CD4-positive, alpha-beta T cell treated with Interleukin-6 at 100 ng/mL for 8 hours (primary cell): ENCODE results near the gene TMEM150A.
"Not testable (repeated sequence)": the region's sequence is repeated elsewhere in the genome, so short reads cannot be mapped to it uniquely, and the experiment has no call there.

ENCODE experiments used
- DNase-seq: peaks from one replicate; pipeline ENCODE4 v3.0.0-alpha.2; 2020; ENCODE audit warnings: mixed read lengths, low spot score

Gene TMEM150A

GRCh38 chr2:85593023-85593422 is 9.5 kb downstream of the TMEM150A start:
- DNase-seq: no peak

GRCh38 chr2:85592299-85592698 is 10.2 kb downstream of the TMEM150A start:
- DNase-seq: not testable (repeated sequence)

GRCh38 chr2:85591563-85591962 is 10.9 kb downstream of the TMEM150A start:
- no peak for DNase-seq

- no peak for DNase-seq
Observed at GRCh38 chr2:85590950-85591349, 11.5 kb downstream of the TMEM150A start.

- no peak for DNase-seq
Observed at GRCh38 chr2:85589982-85590791, 12.3 kb downstream of the TMEM150A start.

GRCh38 chr2:85589181-85589580 is 13.3 kb downstream of the TMEM150A start:
- no peak for DNase-seq

- DNase-seq: no peak
Observed at GRCh38 chr2:85588645-85589044, 13.9 kb downstream of the TMEM150A start.

GRCh38 chr2:85588236-85588635 is 14.3 kb downstream of the TMEM150A start:
- no peak for DNase-seq

- no peak for DNase-seq
Observed at GRCh38 chr2:85585781-85586105, 16.8 kb downstream of the TMEM150A start.

GRCh38 chr2:85584857-85585780 is 17.4 kb downstream of the TMEM150A start:
- no peak for DNase-seq

GRCh38 chr2:85584354-85584856 is 18.1 kb downstream of the TMEM150A start, which contains the start of gene VAMP5:
VAMP5 (plus strand) TSS chr2:85584431; CDS start chr2:85584491, 60 bp downstream.
- DNase-seq: no peak

GRCh38 chr2:85583667-85584353 is 18.7 kb downstream of the TMEM150A start:
- peak; percentile 37 for DNase-seq

- no peak for DNase-seq
Observed at GRCh38 chr2:85582492-85582891, 20.0 kb downstream of the TMEM150A start.

- DNase-seq: no peak
Observed at GRCh38 chr2:85580206-85580605, 22.3 kb downstream of the TMEM150A start.

- DNase-seq: no peak
Observed at GRCh38 chr2:85579266-85579935, 23.1 kb downstream of the TMEM150A start.

GRCh38 chr2:85578243-85579180 is 24.0 kb downstream of the TMEM150A start:
- DNase-seq: no peak

- peak; percentile 64 for DNase-seq
Observed at GRCh38 chr2:85577386-85578242, 24.9 kb downstream of the TMEM150A start, which contains the start of gene VAMP8. VAMP8 (plus strand) TSS chr2:85577586; CDS start chr2:85577647, 61 bp downstream.

- no peak for DNase-seq
Observed at GRCh38 chr2:85577063-85577385, 25.5 kb downstream of the TMEM150A start.

GRCh38 chr2:85575739-85576138 is 26.8 kb downstream of the TMEM150A start:
- no peak for DNase-seq
